GM04503 (cell line): Measurements from ENCODE around the gene GCNT4.
A peak's percentile ranks its signal among the peaks of the same experiment; 100 is the strongest.
"Not testable (repeated sequence)": the region's sequence is repeated elsewhere in the genome, so short reads cannot be mapped to it uniquely, and the experiment has no call there.

Experiments used
- DNase-seq: peaks from one replicate; pipeline ENCODE4 v3.0.0-alpha.2; 2012; ENCODE audit warnings: low read depth

Gene GCNT4

GRCh38 chr5:75052192-75053053, at the start of gene GCNT4:
TSS of gene GCNT4 (minus strand) at chr5:75052558. CDS start at chr5:75030037, 22,521 bp downstream.
- DNase-seq, result no peak

GRCh38 chr5:75095956-75096355, 43.6 kb upstream of the GCNT4 start:
- DNase-seq, result not testable (repeated sequence)

GRCh38 chr5:75091597-75091996, 39.2 kb upstream of the GCNT4 start:
- no peak for DNase-seq

GRCh38 chr5:75089662-75090061, 37.3 kb upstream of the GCNT4 start:
- DNase-seq, result no peak

GRCh38 chr5:75089137-75089536, 36.8 kb upstream of the GCNT4 start:
- no peak for DNase-seq

GRCh38 chr5:75088648-75089047, 36.3 kb upstream of the GCNT4 start:
- DNase-seq, result no peak

GRCh38 chr5:75081510-75081909, 29.2 kb upstream of the GCNT4 start:
- DNase-seq, result no peak

GRCh38 chr5:75079346-75079745, 27.0 kb upstream of the GCNT4 start:
- DNase-seq, result not testable (repeated sequence)

- DNase-seq, result no peak
These were observed 25.7 kb upstream of the GCNT4 start for GRCh38 chr5:75078027-75078426.

GRCh38 chr5:75072061-75072460, 19.7 kb upstream of the GCNT4 start:
- no peak for DNase-seq

GRCh38 chr5:75071100-75071499, 18.7 kb upstream of the GCNT4 start:
- DNase-seq, result no peak

- no peak for DNase-seq
These were observed 15.1 kb upstream of the GCNT4 start for GRCh38 chr5:75067434-75067833.

GRCh38 chr5:75062925-75063531, 10.7 kb upstream of the GCNT4 start:
- no peak for DNase-seq

- no peak for DNase-seq
These were observed 7.7 kb upstream of the GCNT4 start for GRCh38 chr5:75059912-75060545.

- no peak for DNase-seq
These were observed 6.7 kb upstream of the GCNT4 start for GRCh38 chr5:75058986-75059535.

- no peak for DNase-seq
These were observed 5.2 kb upstream of the GCNT4 start for GRCh38 chr5:75057561-75057960.

- peak; percentile 78 for DNase-seq
These were observed 3.4 kb upstream of the GCNT4 start for GRCh38 chr5:75055727-75056144.

- no peak for DNase-seq
These were observed 2.0 kb upstream of the GCNT4 start for GRCh38 chr5:75054134-75054930.

GRCh38 chr5:75053304-75054133, 1.2 kb upstream of the GCNT4 start:
- peak; percentile 65 for DNase-seq

GRCh38 chr5:75053054-75053303, 621 bp upstream of the GCNT4 start:
- no peak for DNase-seq

- DNase-seq, result no peak
These were observed 1.1 kb downstream of the GCNT4 start for GRCh38 chr5:75051217-75051751.
